HEK293 (cell line): ENCODE measurements around the gene OPRM1.

ENCODE experiments used
- CTCF ChIA-PET: fragments of 350-600 bp; formaldehyde crosslinking; extraction: SDS; loops from one replicate; lab custom pipeline; 2021; ENCODE audit warnings: antibody characterized with exemption; lab: Yijun Ruan, JAX
- POLR2A ChIA-PET: fragments of 300-600 bp; formaldehyde crosslinking; extraction: SDS; loops from one replicate; lab custom pipeline; 2020; ENCODE audit warnings: antibody characterized with exemption, inconsistent platforms; lab: Yijun Ruan, JAX
- H3K27ac ChIP-seq: fragments of 200-500 bp; sonication (Bioruptor generic); 2 replicates; pipeline ENCODE4 v1.5.1; 2014; ENCODE audit warnings: low read depth, low read length, control low read depth, inconsistent platforms; ENCODE audit errors: extremely low read depth
- H3K36me3 ChIP-seq, 2 experiments: fragments of 200-500 bp in 1 of 2; sonication (Bioruptor generic) in 1 of 2; 1 replicate in 1 of 2; 2 replicates in 1 of 2; pipeline ENCODE4 v1.5.1; 2014 to 2017; ENCODE audit warnings: inconsistent platforms in 2 of 2, low read length in 2 of 2; ENCODE audit not compliant: control insufficient read depth in 2 of 2, insufficient read depth in 1 of 2
- H3K4me1 ChIP-seq: fragments of 200-500 bp; sonication (Bioruptor generic); 2 replicates; pipeline ENCODE4 v1.5.1; 2014; ENCODE audit warnings: mild to moderate bottlenecking, low read length, inconsistent platforms; ENCODE audit not compliant: control insufficient read depth, insufficient read depth
- H3K4me3 ChIP-seq: 2 replicates; pipeline ENCODE4 v1.5.1; 2011; ENCODE audit warnings: low read depth, mild to moderate bottlenecking, control low read depth, low read length, moderate library complexity
- H3K9me3 ChIP-seq: fragments of 200-500 bp; sonication (Bioruptor generic); 2 replicates; pipeline ENCODE4 v1.5.1; 2014; ENCODE audit warnings: low read depth, low read length, inconsistent platforms; ENCODE audit not compliant: control insufficient read depth, insufficient read depth
- GLI2 ChIP-seq: fragments of 450-650 bp; formaldehyde crosslinking; IDR thresholded peaks from 2 replicates; pipeline ENCODE4; 2017; ENCODE audit warnings: missing biosample characterization, missing genetic modification characterization, low read depth, borderline replicate concordance
- GLIS2 ChIP-seq: fragments of 450-650 bp; formaldehyde crosslinking; IDR thresholded peaks from 2 replicates; pipeline ENCODE4 v1.5.1; 2016; ENCODE audit warnings: missing biosample characterization, missing genetic modification characterization
- KLF9 ChIP-seq: fragments of 450-650 bp; formaldehyde crosslinking; IDR thresholded peaks from 2 replicates; pipeline ENCODE4 v1.5.1; 2016; ENCODE audit warnings: missing biosample characterization, missing genetic modification characterization, low read depth
- MEIS1 ChIP-seq: sonication (generic); formaldehyde crosslinking; IDR thresholded peaks from 2 replicates; pipeline ENCODE4 v1.8.1; 2022; ENCODE audit warnings: missing genetic modification reagents, mild to moderate bottlenecking, borderline replicate concordance
- MYNN ChIP-seq: fragments of 450-650 bp; formaldehyde crosslinking; IDR thresholded peaks from 2 replicates; pipeline ENCODE4 v1.5.1; 2016; ENCODE audit warnings: missing biosample characterization, missing genetic modification characterization, borderline replicate concordance
- PBX3 ChIP-seq: sonication (generic); formaldehyde crosslinking; IDR thresholded peaks from 2 replicates; pipeline ENCODE4 v1.8.1; 2022; ENCODE audit warnings: mild to moderate bottlenecking, moderate library complexity, missing genetic modification reagents
- SALL2 ChIP-seq: fragments of 450-650 bp; formaldehyde crosslinking; IDR thresholded peaks from 2 replicates; pipeline ENCODE4 v1.5.0; 2017; ENCODE audit warnings: missing biosample characterization, mild to moderate bottlenecking, missing genetic modification characterization, borderline replicate concordance
- SETDB1 ChIP-seq: IDR thresholded peaks from one replicate; pipeline ENCODE4 v1.6.1; 2017; ENCODE audit warnings: mild to moderate bottlenecking, low read length, moderate library complexity, mixed read lengths; ENCODE audit not compliant: insufficient read length
- ZNF133 ChIP-seq: fragments of 450-650 bp; formaldehyde crosslinking; IDR thresholded peaks from 2 replicates; pipeline ENCODE4 v1.5.1; 2016; ENCODE audit warnings: missing biosample characterization, missing genetic modification characterization
- ZNF138 ChIP-seq: fragments of 450-650 bp; formaldehyde crosslinking; IDR thresholded peaks from 2 replicates; pipeline ENCODE4 v1.5.1; 2016; ENCODE audit warnings: missing biosample characterization, missing genetic modification characterization, borderline replicate concordance
- ZNF155 ChIP-seq: fragments of 450-650 bp; formaldehyde crosslinking; IDR thresholded peaks from 2 replicates; pipeline ENCODE4 v1.5.1; 2016; ENCODE audit warnings: missing biosample characterization, missing genetic modification characterization
- ZNF157 ChIP-seq: fragments of 450-650 bp; formaldehyde crosslinking; IDR thresholded peaks from 2 replicates; pipeline ENCODE4 v1.5.1; 2016; ENCODE audit warnings: missing biosample characterization, missing genetic modification characterization
- ZNF292 ChIP-seq: fragments of 450-650 bp; formaldehyde crosslinking; IDR thresholded peaks from 2 replicates; pipeline ENCODE4 v1.5.1; 2016; ENCODE audit warnings: low read depth, missing biosample characterization, missing genetic modification characterization, borderline replicate concordance
- ZNF311 ChIP-seq: fragments of 450-650 bp; formaldehyde crosslinking; IDR thresholded peaks from 2 replicates; pipeline ENCODE4 v1.5.1; 2017; ENCODE audit warnings: missing biosample characterization, missing genetic modification characterization, borderline replicate concordance
- ZNF416 ChIP-seq: fragments of 450-650 bp; formaldehyde crosslinking; IDR thresholded peaks from 2 replicates; pipeline ENCODE4 v1.5.1; 2016; ENCODE audit warnings: missing biosample characterization, missing genetic modification characterization
- ZNF488 ChIP-seq: fragments of 450-650 bp; formaldehyde crosslinking; IDR thresholded peaks from 2 replicates; pipeline ENCODE4 v1.5.1; 2016; ENCODE audit warnings: missing biosample characterization, missing genetic modification characterization
- ZNF501 ChIP-seq: fragments of 450-650 bp; formaldehyde crosslinking; IDR thresholded peaks from 2 replicates; pipeline ENCODE4 v1.5.1; 2016; ENCODE audit warnings: missing biosample characterization, missing genetic modification characterization
- ZNF544 ChIP-seq: fragments of 450-650 bp; formaldehyde crosslinking; IDR thresholded peaks from 2 replicates; pipeline ENCODE4 v1.5.0; 2017; ENCODE audit warnings: missing biosample characterization, missing genetic modification characterization
- ZNF558 ChIP-seq: fragments of 450-650 bp; formaldehyde crosslinking; IDR thresholded peaks from 2 replicates; pipeline ENCODE4 v1.5.1; 2016; ENCODE audit warnings: missing biosample characterization, missing genetic modification characterization
- ZNF621 ChIP-seq: fragments of 450-650 bp; formaldehyde crosslinking; IDR thresholded peaks from 2 replicates; pipeline ENCODE4 v1.5.1; 2017; ENCODE audit warnings: missing biosample characterization, missing genetic modification characterization
- ZNF704 ChIP-seq: fragments of 450-650 bp; formaldehyde crosslinking; IDR thresholded peaks from 2 replicates; pipeline ENCODE4 v1.5.1; 2016; ENCODE audit warnings: missing biosample characterization, missing genetic modification characterization
- ZNF707 ChIP-seq: fragments of 450-650 bp; formaldehyde crosslinking; IDR thresholded peaks from 2 replicates; pipeline ENCODE4 v1.5.1; 2016; ENCODE audit warnings: missing biosample characterization, missing genetic modification characterization
- ZNF76 ChIP-seq: fragments of 450-650 bp; formaldehyde crosslinking; IDR thresholded peaks from 2 replicates; pipeline ENCODE4; 2016; ENCODE audit warnings: low read depth, missing biosample characterization, missing genetic modification characterization, borderline replicate concordance
- ZNF843 ChIP-seq: fragments of 450-650 bp; formaldehyde crosslinking; IDR thresholded peaks from 2 replicates; pipeline ENCODE4 v1.5.1; 2016; ENCODE audit warnings: missing biosample characterization, missing genetic modification characterization
- ZSCAN23 ChIP-seq: fragments of 450-650 bp; formaldehyde crosslinking; IDR thresholded peaks from 2 replicates; pipeline ENCODE4 v1.5.1; 2016; ENCODE audit warnings: missing biosample characterization, missing genetic modification characterization
- ZSCAN30 ChIP-seq: fragments of 450-650 bp; IDR thresholded peaks from 2 replicates; pipeline ENCODE4 v1.5.1; 2018; ENCODE audit warnings: missing biosample characterization, mild to moderate bottlenecking, missing genetic modification characterization, moderate library complexity

The OPRM1 gene

GRCh38 chr6:154219250-154219649, 180.2 kb downstream of the OPRM1 start:
- no peak overlapping the region for H3K27ac ChIP-seq
- H3K36me3 ChIP-seq = no peaks in the 10 kb centered on the region
- no peaks in the 10 kb centered on the region for H3K4me1 ChIP-seq
- no peaks in the 10 kb centered on the region for H3K9me3 ChIP-seq
- no peak for TF ChIP-seq ZNF704 (tag by site-specific recombination)
- TF ChIP-seq ZNF416 = no peak
- no peak for TF ChIP-seq SETDB1
- no peak for TF ChIP-seq ZNF311 (tag by site-specific recombination)
- TF ChIP-seq ZNF76 (tag by site-specific recombination) = no peak
- no peak for TF ChIP-seq MEIS1
- no peak for TF ChIP-seq ZNF155 (tag by site-specific recombination)
- no peak for TF ChIP-seq ZNF707 (tag by site-specific recombination)
- TF ChIP-seq ZNF292 = no peak
- no peak for TF ChIP-seq ZNF843
- no peak for TF ChIP-seq ZSCAN23 (tag by site-specific recombination)
- no peak for TF ChIP-seq SALL2 (tag by site-specific recombination)
- no peak for TF ChIP-seq ZNF488 (tag by site-specific recombination)
- ChIA-PET POLR2A (no interaction called here), CTCF (no interaction called here)
- H3K4me3 ChIP-seq = no peak overlapping the region

- Histone ChIP-seq H3K4me3 (no peak overlapping the region), H3K9me3 (no peaks in the 10 kb centered on the region), H3K27ac (no peak overlapping the region), H3K4me1 (no peaks in the 10 kb centered on the region), H3K36me3 (no peaks in the 10 kb centered on the region)
- no peak for TF ChIP-seq ZSCAN30 (tag by site-specific recombination)
- TF ChIP-seq ZSCAN23 (tag by site-specific recombination) = no peak
- TF ChIP-seq ZNF544 (tag by site-specific recombination) = no peak
- no peak for TF ChIP-seq KLF9 (tag by site-specific recombination)
- no peak for TF ChIP-seq PBX3 (CRISPR knock-in tag)
- TF ChIP-seq ZNF138 (tag by site-specific recombination) = no peak
- no peak for TF ChIP-seq GLI2 (tag by site-specific recombination)
- TF ChIP-seq ZNF133 (tag by site-specific recombination) = no peak
- TF ChIP-seq ZNF558 (tag by site-specific recombination) = no peak
- TF ChIP-seq ZNF501 (tag by site-specific recombination) = no peak
- TF ChIP-seq ZNF157 = no peak
- no peak for TF ChIP-seq ZNF621 (tag by site-specific recombination)
- TF ChIP-seq GLIS2 (tag by site-specific recombination) = no peak
- TF ChIP-seq MYNN = no peak
- ChIA-PET CTCF (no interaction called here), POLR2A (no interaction called here)
Measured at GRCh38 chr6:154222716-154223115, 183.7 kb downstream of the OPRM1 start.
